HCT116 (cell line): ENCODE data around the gene RNF111.

Experiments used
- CEBPB ChIP-seq: IDR thresholded peaks from 2 replicates; pipeline ENCODE4 v1.6.1; 2012; ENCODE audit warnings: low read depth
- CTCF ChIP-seq, 3 experiments: fragments of 200-600 bp in 1 of 3; sonication (generic) in 1 of 3; IDR thresholded peaks in 2 of 3; conservative IDR thresholded peaks in 1 of 3; 2 replicates each; pipeline ENCODE4 v1.5.1; 2012 to 2017; ENCODE audit warnings: low read depth in 2 of 3, low read length in 2 of 3, antibody characterized with exemption in 1 of 3, borderline replicate concordance in 1 of 3, control low read depth in 1 of 3, mild to moderate bottlenecking in 1 of 3, mixed read lengths in 1 of 3, mixed run types in 1 of 3, moderate library complexity in 1 of 3; ENCODE audit not compliant: insufficient read depth in 1 of 3
- EZH2 ChIP-seq: fragments of 200-600 bp; sonication (generic); IDR thresholded peaks from 2 replicates; pipeline ENCODE4 v1.6.1; 2017; ENCODE audit warnings: antibody characterized with exemption, mixed run types
- POLR2A ChIP-seq: IDR thresholded peaks from 2 replicates; pipeline ENCODE4 v1.7.0; 2011; ENCODE audit warnings: borderline replicate concordance; ENCODE audit not compliant: insufficient read depth, insufficient read length; ENCODE audit errors: extremely low read depth
- RAD21 ChIP-seq: IDR thresholded peaks from 2 replicates; pipeline ENCODE4 v1.6.1; 2012; ENCODE audit warnings: low read depth, mild to moderate bottlenecking
- SP1 ChIP-seq: IDR thresholded peaks from 2 replicates; pipeline ENCODE4 v1.6.1; 2012; ENCODE audit warnings: low read depth
- YY1 ChIP-seq: IDR thresholded peaks from 2 replicates; pipeline ENCODE4 v1.6.1; 2011; ENCODE audit warnings: low read length, low read depth, moderate library complexity, mild to moderate bottlenecking; ENCODE audit not compliant: insufficient replicate concordance; ENCODE audit errors: extremely low read depth

DNA sequence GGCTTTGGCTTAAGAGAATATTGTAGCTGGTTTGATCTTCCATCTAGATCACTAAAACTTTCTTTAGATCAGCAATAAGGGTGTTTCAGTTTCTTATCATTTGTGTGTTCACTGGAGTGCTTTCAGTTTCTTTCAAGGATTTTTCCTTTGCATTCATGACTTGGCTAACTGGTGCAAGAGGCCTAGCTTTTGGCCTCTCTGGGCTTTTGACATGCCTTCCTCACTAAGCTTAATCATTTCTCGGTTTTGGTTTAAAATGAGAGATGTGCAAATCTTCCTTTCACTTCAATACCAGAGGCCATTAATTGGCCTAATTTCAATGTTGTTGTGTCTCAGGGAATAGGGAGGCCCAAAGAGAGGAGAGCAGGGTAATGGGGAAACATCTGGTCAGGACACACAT, 87.1 kb downstream of the RNF111 start:
- TF ChIP-seq CTCF (IDR thresholded peaks at IDR 0.05 in 2 of 3, conservative IDR thresholded peaks at IDR 0.05 in 1 of 3; ENCODE audit: borderline replicate concordance in 1 of 3, insufficient read depth in 1 of 3, low read depth in 2 of 3, low read length in 2 of 3) (no peak), SP1 (no peak), POLR2A (no peak), YY1 (no peak), EZH2 (no peak), CEBPB (no peak), RAD21 (no peak)
